ENCODE results near the gene ASCC3.
"Not testable (repeated sequence)": the region's sequence is repeated elsewhere in the genome, so short reads cannot be mapped to it uniquely, and the experiment has no call there.

ASCC3 gene

DNA sequence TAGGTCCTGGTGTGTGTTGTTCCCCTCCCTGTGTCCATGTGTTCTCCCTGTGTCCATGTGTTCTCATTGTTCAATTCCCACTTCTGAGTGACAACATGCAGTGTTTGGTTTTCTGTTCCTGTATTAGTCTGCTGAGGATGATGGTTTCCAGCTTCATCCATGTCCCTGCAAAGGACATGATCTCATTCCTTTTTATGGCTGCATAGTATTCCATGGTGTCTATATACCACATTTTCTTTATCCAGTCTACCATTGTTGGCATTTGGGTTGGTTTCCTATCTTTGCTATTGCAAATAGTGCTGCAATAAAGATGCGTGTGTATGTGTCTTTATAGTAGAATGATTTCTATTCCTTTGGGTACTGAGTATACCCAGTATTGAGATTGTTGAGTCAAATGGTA lies 122.7 kb downstream of the ASCC3 start:
- not testable (repeated sequence) for H2BK120ac ChIP-seq (ENCODE audit: low read depth, low read length); H4K8ac ChIP-seq (ENCODE audit: low read depth, low read length); H3K79me2 ChIP-seq (ENCODE audit: control insufficient read depth, insufficient read depth, low read length); H3K9ac ChIP-seq (ENCODE audit: low read length); H3K4me2 ChIP-seq (ENCODE audit: low read length); H3K56ac ChIP-seq (ENCODE audit: low read length); H3K4me3 ChIP-seq (ENCODE audit: low read length); H3K4ac ChIP-seq (ENCODE audit: low read depth, low read length); H3K27ac ChIP-seq (ENCODE audit: low read depth, low read length); DNase-seq; H3K23ac ChIP-seq (ENCODE audit: low read length); H3K36me3 ChIP-seq (ENCODE audit: control insufficient read depth, insufficient read depth, low read length); H3K79me1 ChIP-seq (ENCODE audit: low read length); H3K4me1 ChIP-seq (ENCODE audit: control insufficient read depth, low read depth, low read length); H2BK5ac ChIP-seq (ENCODE audit: low read length); H3K27me3 ChIP-seq (ENCODE audit: insufficient read depth, low read length, poor library complexity); H2AK5ac ChIP-seq (ENCODE audit: low read length); H4K5ac ChIP-seq (ENCODE audit: low read length); H2BK15ac ChIP-seq (replicated peaks; ENCODE audit: low read depth); H3K18ac ChIP-seq (ENCODE audit: low read length)
- no CpG with 5 or more reads among the region's 1 CpG for WGBS (ENCODE audit: extremely low coverage, insufficient coverage, low lambda C conversion rate)

DNA sequence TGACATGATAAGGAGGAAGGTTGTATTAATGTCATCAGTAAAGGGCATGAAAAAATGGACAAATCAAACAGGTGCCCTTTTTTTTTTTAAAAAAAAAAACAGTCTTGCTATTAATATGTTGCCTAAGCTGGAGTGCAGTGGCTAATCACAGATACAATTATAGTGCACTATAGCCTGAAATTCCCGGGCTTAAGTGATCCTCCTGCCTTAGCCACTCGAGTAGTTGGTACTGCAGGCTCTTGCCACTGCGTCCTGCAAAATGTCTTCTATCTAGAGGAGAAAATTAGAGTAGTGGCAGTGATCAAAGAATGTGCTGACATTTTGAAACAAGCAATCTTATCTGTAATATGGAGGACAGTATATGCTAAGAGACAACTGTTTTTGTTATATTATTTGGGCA lies 127.7 kb downstream of the ASCC3 start:
- Histone ChIP-seq H3K27me3 (ENCODE audit: insufficient read depth, low read length, poor library complexity) (no peaks in the 10 kb centered on the region), H3K4me1 (ENCODE audit: control insufficient read depth, low read depth, low read length) (no peaks in the 10 kb centered on the region), H3K4ac (ENCODE audit: low read depth, low read length) (no peak overlapping the region), H2BK5ac (ENCODE audit: low read length) (no peak overlapping the region), H3K36me3 (ENCODE audit: control insufficient read depth, insufficient read depth, low read length) (no peaks in the 10 kb centered on the region), H3K4me3 (ENCODE audit: low read length) (no peak overlapping the region), H2BK120ac (ENCODE audit: low read depth, low read length) (no peak overlapping the region), H3K23ac (ENCODE audit: low read length) (no peak overlapping the region), H2AK5ac (ENCODE audit: low read length) (no peak overlapping the region), H3K56ac (ENCODE audit: low read length) (no peak overlapping the region), H2BK15ac (replicated peaks; ENCODE audit: low read depth) (no peak overlapping the region), H3K18ac (ENCODE audit: low read length) (no peak overlapping the region), H4K5ac (ENCODE audit: low read length) (no peak overlapping the region), H3K27ac (ENCODE audit: low read depth, low read length) (no peak overlapping the region), H3K79me1 (ENCODE audit: low read length) (no peaks in the 10 kb centered on the region), H3K9ac (ENCODE audit: low read length) (no peak overlapping the region), H4K8ac (ENCODE audit: low read depth, low read length) (no peak overlapping the region), H3K79me2 (ENCODE audit: control insufficient read depth, insufficient read depth, low read length) (no peaks in the 10 kb centered on the region), H3K4me2 (ENCODE audit: low read length) (no peak overlapping the region)
- no peak for DNase-seq
- WGBS (ENCODE audit: extremely low coverage, insufficient coverage, low lambda C conversion rate) = no CpG with 5 or more reads among the region's 3 CpGs

DNA sequence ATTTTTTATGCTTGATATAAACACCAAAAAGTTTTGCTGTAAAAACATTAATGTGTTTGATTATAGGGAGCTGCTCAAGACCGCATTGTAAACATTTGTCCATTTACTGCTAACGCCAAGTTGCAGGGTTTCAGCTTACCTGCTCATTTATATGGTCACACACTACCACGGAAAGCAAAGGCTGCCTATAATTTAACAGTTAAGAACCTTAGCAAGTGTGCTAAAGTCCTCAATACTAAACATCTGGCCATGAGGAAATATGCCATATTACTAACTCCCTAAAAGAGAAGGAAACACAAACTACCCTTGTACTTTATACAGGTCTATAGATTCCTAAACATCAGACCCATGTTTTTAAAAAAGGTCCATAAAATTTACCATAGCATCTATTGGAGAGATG lies 129.5 kb downstream of the ASCC3 start:
- no peaks in the 10 kb centered on the region for H3K79me2 ChIP-seq (ENCODE audit: control insufficient read depth, insufficient read depth, low read length)
- no peak for DNase-seq
- no peak overlapping the region for H4K5ac ChIP-seq (ENCODE audit: low read length)
- no peak overlapping the region for H2AK5ac ChIP-seq (ENCODE audit: low read length)
- no peak overlapping the region for H3K4me2 ChIP-seq (ENCODE audit: low read length)
- no peak overlapping the region for H4K8ac ChIP-seq (ENCODE audit: low read depth, low read length)
- H3K36me3 ChIP-seq (ENCODE audit: control insufficient read depth, insufficient read depth, low read length) = no peaks in the 10 kb centered on the region
- no peak overlapping the region for H3K9ac ChIP-seq (ENCODE audit: low read length)
- H3K79me1 ChIP-seq (ENCODE audit: low read length) = no peaks in the 10 kb centered on the region
- no peaks in the 10 kb centered on the region for H3K27me3 ChIP-seq (ENCODE audit: insufficient read depth, low read length, poor library complexity)
- H3K18ac ChIP-seq (ENCODE audit: low read length) = no peak overlapping the region
- H3K56ac ChIP-seq (ENCODE audit: low read length) = no peak overlapping the region
- H2BK15ac ChIP-seq (replicated peaks; ENCODE audit: low read depth) = no peak overlapping the region
- H2BK5ac ChIP-seq (ENCODE audit: low read length) = no peak overlapping the region
- H3K4ac ChIP-seq (ENCODE audit: low read depth, low read length) = no peak overlapping the region
- H3K27ac ChIP-seq (ENCODE audit: low read depth, low read length) = no peak overlapping the region
- WGBS (ENCODE audit: extremely low coverage, insufficient coverage, low lambda C conversion rate) = no CpG with 5 or more reads among the region's 3 CpGs
- H2BK120ac ChIP-seq (ENCODE audit: low read depth, low read length) = no peak overlapping the region
- H3K23ac ChIP-seq (ENCODE audit: low read length) = no peak overlapping the region
- no peak overlapping the region for H3K4me3 ChIP-seq (ENCODE audit: low read length)
- H3K4me1 ChIP-seq (ENCODE audit: control insufficient read depth, low read depth, low read length) = no peaks in the 10 kb centered on the region

DNA sequence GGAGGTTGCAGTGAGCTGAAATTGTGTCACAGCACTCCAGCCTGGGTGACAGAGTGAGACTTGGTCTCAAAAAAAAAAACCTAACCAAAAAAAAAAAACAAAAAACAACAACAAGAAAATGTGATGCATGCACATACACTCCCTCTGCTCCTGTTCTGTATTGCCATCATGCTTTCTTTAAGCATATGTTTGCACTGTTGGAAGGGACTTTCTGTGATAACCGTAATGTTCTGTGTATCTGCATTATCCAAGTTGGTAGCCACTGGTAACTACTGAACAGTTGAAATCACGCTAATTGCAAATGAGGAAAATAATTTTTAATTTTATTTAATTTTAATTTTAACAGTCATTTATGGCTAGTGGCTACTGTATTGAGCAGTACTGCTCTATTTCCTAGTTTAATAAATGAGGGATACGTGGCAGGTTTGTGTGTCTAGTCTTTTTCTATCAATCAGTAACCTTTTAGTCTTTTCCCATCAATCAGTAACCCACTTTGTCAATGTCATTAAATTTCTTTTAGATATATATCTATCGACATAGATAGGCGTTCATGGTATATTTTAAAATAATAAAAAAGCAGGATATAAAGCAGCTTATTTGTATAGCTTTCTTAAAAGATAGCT lies 135.6 kb downstream of the ASCC3 start:
- H3K18ac ChIP-seq (ENCODE audit: low read length) = no peak overlapping the region
- H3K9ac ChIP-seq (ENCODE audit: low read length) = no peak overlapping the region
- H4K5ac ChIP-seq (ENCODE audit: low read length) = no peak overlapping the region
- no peaks in the 10 kb centered on the region for H3K79me1 ChIP-seq (ENCODE audit: low read length)
- H3K36me3 ChIP-seq (ENCODE audit: control insufficient read depth, insufficient read depth, low read length) = no peaks in the 10 kb centered on the region
- no peak for DNase-seq
- H2BK5ac ChIP-seq (ENCODE audit: low read length) = no peak overlapping the region
- WGBS (ENCODE audit: extremely low coverage, insufficient coverage, low lambda C conversion rate) = no CpG with 5 or more reads among the region's 5 CpGs
- no peak overlapping the region for H3K56ac ChIP-seq (ENCODE audit: low read length)
- H2AK5ac ChIP-seq (ENCODE audit: low read length) = no peak overlapping the region
- H3K27me3 ChIP-seq (ENCODE audit: insufficient read depth, low read length, poor library complexity) = no peaks in the 10 kb centered on the region
- no peaks in the 10 kb centered on the region for H3K4me1 ChIP-seq (ENCODE audit: control insufficient read depth, low read depth, low read length)
- H2BK120ac ChIP-seq (ENCODE audit: low read depth, low read length) = no peak overlapping the region
- H4K8ac ChIP-seq (ENCODE audit: low read depth, low read length) = no peak overlapping the region
- no peak overlapping the region for H3K27ac ChIP-seq (ENCODE audit: low read depth, low read length)
- no peak overlapping the region for H3K23ac ChIP-seq (ENCODE audit: low read length)
- H3K4ac ChIP-seq (ENCODE audit: low read depth, low read length) = no peak overlapping the region
- H3K4me3 ChIP-seq (ENCODE audit: low read length) = no peak overlapping the region
- no peak overlapping the region for H2BK15ac ChIP-seq (replicated peaks; ENCODE audit: low read depth)
- H3K4me2 ChIP-seq (ENCODE audit: low read length) = no peak overlapping the region
- no peaks in the 10 kb centered on the region for H3K79me2 ChIP-seq (ENCODE audit: control insufficient read depth, insufficient read depth, low read length)

DNA sequence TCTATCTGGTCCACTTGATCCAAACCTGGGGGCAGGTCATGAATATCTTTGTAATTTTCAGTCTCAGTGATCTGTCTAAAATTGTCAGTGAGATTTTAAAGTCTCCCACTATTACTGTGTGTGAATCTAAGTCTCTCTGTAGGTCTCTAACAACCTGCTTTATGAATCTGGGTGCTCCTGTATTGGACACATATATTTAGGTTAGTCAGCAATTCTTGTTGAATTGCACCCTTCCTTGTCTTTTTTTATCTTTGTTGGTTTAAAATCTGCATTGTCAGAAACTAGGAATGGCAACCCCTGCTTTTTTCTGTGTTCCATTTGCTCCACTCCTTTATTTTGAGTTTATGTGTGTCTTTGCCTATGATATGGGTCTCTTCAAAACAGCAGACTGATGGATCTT lies 140.7 kb downstream of the ASCC3 start:
- Histone ChIP-seq H2BK5ac (ENCODE audit: low read length) (no peak overlapping the region), H3K4me1 (ENCODE audit: control insufficient read depth, low read depth, low read length) (no peaks in the 10 kb centered on the region), H3K36me3 (ENCODE audit: control insufficient read depth, insufficient read depth, low read length) (peaks cover 1% of the 10 kb centered on the region), H3K9ac (ENCODE audit: low read length) (no peak overlapping the region), H3K4me3 (ENCODE audit: low read length) (no peak overlapping the region), H3K4ac (ENCODE audit: low read depth, low read length) (no peak overlapping the region), H3K4me2 (ENCODE audit: low read length) (no peak overlapping the region), H3K79me1 (ENCODE audit: low read length) (no peaks in the 10 kb centered on the region), H3K18ac (ENCODE audit: low read length) (no peak overlapping the region), H3K79me2 (ENCODE audit: control insufficient read depth, insufficient read depth, low read length) (no peaks in the 10 kb centered on the region), H3K27ac (ENCODE audit: low read depth, low read length) (no peak overlapping the region), H2BK15ac (replicated peaks; ENCODE audit: low read depth) (no peak overlapping the region), H3K23ac (ENCODE audit: low read length) (no peak overlapping the region), H2BK120ac (ENCODE audit: low read depth, low read length) (no peak overlapping the region), H4K8ac (ENCODE audit: low read depth, low read length) (no peak overlapping the region), H2AK5ac (ENCODE audit: low read length) (no peak overlapping the region), H3K56ac (ENCODE audit: low read length) (no peak overlapping the region), H3K27me3 (ENCODE audit: insufficient read depth, low read length, poor library complexity) (no peaks in the 10 kb centered on the region), H4K5ac (ENCODE audit: low read length) (no peak overlapping the region)
- no peak for DNase-seq

DNA sequence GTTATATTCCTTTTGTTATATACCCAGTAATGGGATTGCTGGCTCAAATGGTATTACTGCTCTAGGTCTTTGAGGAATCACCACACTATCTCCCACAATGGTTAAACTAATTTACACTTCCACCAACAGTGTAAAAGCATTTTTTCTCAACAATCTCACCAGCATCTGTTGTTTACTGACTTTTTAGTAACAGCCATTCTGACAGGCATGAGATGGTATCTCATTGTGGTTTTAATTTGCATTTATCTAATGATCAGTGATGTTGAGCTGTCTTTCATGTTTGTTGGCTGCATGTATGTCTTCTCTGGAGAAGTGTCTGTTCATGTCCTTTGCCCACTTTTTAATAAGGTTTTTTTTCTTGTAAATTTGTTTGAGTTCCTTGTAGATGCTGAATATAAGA lies 143.4 kb downstream of the ASCC3 start:
- not testable (repeated sequence) for H3K9ac ChIP-seq (ENCODE audit: low read length); H3K18ac ChIP-seq (ENCODE audit: low read length); H3K4me2 ChIP-seq (ENCODE audit: low read length); H3K36me3 ChIP-seq (ENCODE audit: control insufficient read depth, insufficient read depth, low read length); H3K79me1 ChIP-seq (ENCODE audit: low read length); H3K4ac ChIP-seq (ENCODE audit: low read depth, low read length); H2BK15ac ChIP-seq (replicated peaks; ENCODE audit: low read depth); H2BK120ac ChIP-seq (ENCODE audit: low read depth, low read length); H3K27ac ChIP-seq (ENCODE audit: low read depth, low read length); H2BK5ac ChIP-seq (ENCODE audit: low read length); H4K5ac ChIP-seq (ENCODE audit: low read length); H3K56ac ChIP-seq (ENCODE audit: low read length); H3K4me1 ChIP-seq (ENCODE audit: control insufficient read depth, low read depth, low read length); H3K4me3 ChIP-seq (ENCODE audit: low read length); H3K79me2 ChIP-seq (ENCODE audit: control insufficient read depth, insufficient read depth, low read length); H3K27me3 ChIP-seq (ENCODE audit: insufficient read depth, low read length, poor library complexity); H4K8ac ChIP-seq (ENCODE audit: low read depth, low read length); H3K23ac ChIP-seq (ENCODE audit: low read length); H2AK5ac ChIP-seq (ENCODE audit: low read length)
- DNase-seq = peak; percentile 8
